Trophoblast cell (in vitro differentiated cells and primary cell): Measurements from ENCODE around the gene CLTC.

Experiments
- DNase-seq, 2 donors: peaks; one replicate each; pipeline ENCODE4 v3.0.0-alpha.2; 2016
- H2AFZ ChIP-seq: 2 replicates; pipeline ENCODE4 v1.6.1; 2013; ENCODE audit warnings: low read length, moderate library complexity, mild to moderate bottlenecking; ENCODE audit not compliant: insufficient read depth, poor library complexity
- H2AK5ac ChIP-seq: 2 replicates; pipeline ENCODE4 v1.6.1; 2013; ENCODE audit warnings: mild to moderate bottlenecking, low read length
- H2BK120ac ChIP-seq: 2 replicates; pipeline ENCODE4 v1.6.1; 2013; ENCODE audit warnings: low read length, mild to moderate bottlenecking, moderate library complexity; ENCODE audit not compliant: insufficient read depth, poor library complexity
- H2BK12ac ChIP-seq: 2 replicates; pipeline ENCODE4 v1.6.1; 2013; ENCODE audit warnings: mild to moderate bottlenecking, low read length, moderate library complexity
- H2BK5ac ChIP-seq: 2 replicates; pipeline ENCODE4 v1.6.1; 2013; ENCODE audit warnings: low read length, low read depth, moderate library complexity, mild to moderate bottlenecking; ENCODE audit not compliant: poor library complexity
- H3K14ac ChIP-seq: 2 replicates; pipeline ENCODE4 v1.6.1; 2013; ENCODE audit warnings: mild to moderate bottlenecking, low read length
- H3K18ac ChIP-seq: 2 replicates; pipeline ENCODE4 v1.6.1; 2013; ENCODE audit warnings: mild to moderate bottlenecking, low read length
- H3K23ac ChIP-seq: 2 replicates; pipeline ENCODE4 v1.6.1; 2013; ENCODE audit warnings: low read length
- H3K27ac ChIP-seq: 2 replicates; pipeline ENCODE4 v1.5.1; 2013; ENCODE audit warnings: low read depth, mild to moderate bottlenecking, inconsistent platforms, low read length, moderate library complexity
- H3K27me3 ChIP-seq: 2 replicates; pipeline ENCODE4 v1.6.1; 2013; ENCODE audit warnings: inconsistent platforms, mild to moderate bottlenecking, low read length, moderate library complexity; ENCODE audit not compliant: insufficient read depth
- H3K36me3 ChIP-seq, 2 experiments: 1 replicate in 1 of 2; 2 replicates in 1 of 2; pipeline ENCODE4 v1.6.1; 2013; ENCODE audit warnings: low read length in 2 of 2, mild to moderate bottlenecking in 2 of 2, moderate library complexity in 1 of 2; ENCODE audit not compliant: insufficient read depth in 2 of 2, control insufficient read depth in 1 of 2
- H3K4ac ChIP-seq: 2 replicates; pipeline ENCODE4 v1.6.1; 2013; ENCODE audit warnings: low read depth, mild to moderate bottlenecking, low read length, moderate library complexity
- H3K4me1 ChIP-seq, 2 experiments: 1 replicate in 1 of 2; 2 replicates in 1 of 2; pipeline ENCODE4 v1.6.1; 2013; ENCODE audit warnings: low read length in 2 of 2, mild to moderate bottlenecking in 2 of 2, moderate library complexity in 1 of 2; ENCODE audit not compliant: insufficient read depth in 2 of 2, control insufficient read depth in 1 of 2
- H3K4me2 ChIP-seq: 2 replicates; pipeline ENCODE4 v1.6.1; 2013; ENCODE audit warnings: inconsistent platforms, mild to moderate bottlenecking, low read length, moderate library complexity
- H3K4me3 ChIP-seq: 2 replicates; pipeline ENCODE4 v1.5.1; 2013; ENCODE audit warnings: mild to moderate bottlenecking, low read depth, low read length, inconsistent platforms
- H3K79me1 ChIP-seq: one replicate; pipeline ENCODE4 v1.6.1; 2013; ENCODE audit warnings: low read length
- H3K79me2 ChIP-seq: 2 replicates; pipeline ENCODE4 v1.6.1; 2013; ENCODE audit warnings: low read length, mild to moderate bottlenecking; ENCODE audit not compliant: control insufficient read depth, insufficient read depth, poor library complexity
- H3K9ac ChIP-seq: 2 replicates; pipeline ENCODE4 v1.6.1; 2013; ENCODE audit warnings: mild to moderate bottlenecking, low read length
- H3K9me3 ChIP-seq: 2 replicates; pipeline ENCODE4 v1.6.1; 2013; ENCODE audit warnings: low read depth, mild to moderate bottlenecking, control low read depth, inconsistent platforms, low read length; ENCODE audit not compliant: insufficient read depth
- H4K12ac ChIP-seq: 2 replicates; pipeline ENCODE4 v1.6.1; 2013; ENCODE audit warnings: low read depth, mild to moderate bottlenecking, low read length, moderate library complexity
- H4K8ac ChIP-seq: 2 replicates; pipeline ENCODE4 v1.6.1; 2013; ENCODE audit warnings: low read depth, mild to moderate bottlenecking, low read length, moderate library complexity
- H4K91ac ChIP-seq: one replicate; pipeline ENCODE4 v1.6.1; 2013; ENCODE audit warnings: low read depth, mild to moderate bottlenecking, low read length, moderate library complexity
- WGBS: extraction: QIAGEN DNeasy Blood & Tissue Kit; methylation state at CpG from one replicate; pipeline ENCODE4 v1.1.7; 2013; ENCODE audit warnings: missing lambda C conversion rate; ENCODE audit not compliant: insufficient read length, insufficient coverage; ENCODE audit errors: extremely low coverage; 5-methylcytosine and 5-hydroxymethylcytosine counted together

The CLTC gene

GRCh38 chr17:59678918-59679317 lies 59.2 kb downstream of the CLTC start:
- no peak overlapping the region for H3K14ac ChIP-seq
- no peak overlapping the region for H2AK5ac ChIP-seq
- H4K91ac ChIP-seq, result no peak overlapping the region
- no peak overlapping the region for H3K4me3 ChIP-seq
- no peak overlapping the region for H3K4ac ChIP-seq
- no peak overlapping the region for H2BK120ac ChIP-seq
- H4K8ac ChIP-seq, result no peak overlapping the region
- H3K9ac ChIP-seq, result no peak overlapping the region
- H3K27ac ChIP-seq, result no peak overlapping the region
- no peak overlapping the region for H2BK5ac ChIP-seq
- no peaks in the 10 kb centered on the region for H3K9me3 ChIP-seq
- no peak overlapping the region for H2AFZ ChIP-seq
- H3K79me1 ChIP-seq, result no peaks in the 10 kb centered on the region
- no peaks in the 10 kb centered on the region for H3K4me1 ChIP-seq
- no peaks in the 10 kb centered on the region for H3K27me3 ChIP-seq
- WGBS, result no CpG with 5 or more reads among the region's 2 CpGs
- DNase-seq, result no peak
- no peak overlapping the region for H3K18ac ChIP-seq
- H3K79me2 ChIP-seq, result no peaks in the 10 kb centered on the region
- no peak overlapping the region for H2BK12ac ChIP-seq
- no peak overlapping the region for H3K4me2 ChIP-seq
- peaks cover 15 to 44% of the 10 kb centered on the region in 2 experiments for H3K36me3 ChIP-seq
- no peak overlapping the region for H4K12ac ChIP-seq
- no peak overlapping the region for H3K23ac ChIP-seq

DNA sequence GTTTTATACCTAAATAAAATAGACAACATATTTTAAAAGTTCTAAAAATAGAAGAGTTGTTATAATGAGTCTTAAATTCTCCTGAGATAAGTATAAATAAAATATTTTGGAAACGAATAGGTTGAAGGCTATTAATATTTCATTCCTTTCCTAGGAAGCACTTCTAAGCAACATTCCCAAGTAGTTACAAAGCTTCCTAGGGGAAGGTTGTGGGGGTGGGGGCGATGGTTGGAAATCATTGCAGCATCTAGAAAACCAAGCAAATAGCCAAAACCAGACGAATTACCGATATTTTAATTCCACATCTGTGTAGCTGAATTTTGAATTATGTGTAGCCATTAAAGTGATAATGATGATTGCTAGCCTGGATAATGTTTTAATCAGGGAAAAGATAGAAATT lies 60.6 kb downstream of the CLTC start:
- no peak overlapping the region for H2BK12ac ChIP-seq

DNA sequence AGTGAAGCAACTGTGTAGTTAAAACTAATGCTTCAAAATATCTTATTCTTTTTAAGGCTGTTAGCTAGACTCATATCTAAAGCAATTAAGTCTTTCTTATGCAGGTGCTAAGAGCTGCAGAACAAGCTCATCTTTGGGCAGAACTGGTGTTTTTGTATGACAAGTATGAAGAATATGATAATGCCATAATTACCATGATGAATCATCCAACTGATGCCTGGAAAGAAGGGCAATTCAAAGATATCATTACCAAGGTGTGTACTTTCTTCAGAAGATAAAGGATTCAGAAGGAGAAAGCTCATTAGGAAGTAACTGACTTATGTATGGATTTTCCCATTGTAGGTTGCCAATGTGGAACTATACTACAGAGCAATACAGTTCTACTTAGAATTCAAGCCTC lies 63.6 kb downstream of the CLTC start:
- no peak overlapping the region for H3K9ac ChIP-seq
- no peaks in the 10 kb centered on the region for H3K79me1 ChIP-seq
- H2AK5ac ChIP-seq, result no peak overlapping the region
- peaks cover 15 to 53% of the 10 kb centered on the region in 2 experiments for H3K36me3 ChIP-seq
- DNase-seq, result peak; percentile 52 to 75
- H3K79me2 ChIP-seq, result no peaks in the 10 kb centered on the region
- no peak overlapping the region for H3K14ac ChIP-seq
- H3K27me3 ChIP-seq, result no peaks in the 10 kb centered on the region
- no peak overlapping the region for H2BK12ac ChIP-seq
- H3K4me1 ChIP-seq, result no peaks in the 10 kb centered on the region
- H4K91ac ChIP-seq, result no peak overlapping the region
- no peak overlapping the region for H3K4me2 ChIP-seq
- H2BK5ac ChIP-seq, result no peak overlapping the region
- H3K4me3 ChIP-seq, result no peak overlapping the region
- no peak overlapping the region for H4K8ac ChIP-seq
- H2AFZ ChIP-seq, result no peak overlapping the region
- H2BK120ac ChIP-seq, result no peak overlapping the region
- H3K27ac ChIP-seq, result no peak overlapping the region
- no peak overlapping the region for H3K4ac ChIP-seq
- no peak overlapping the region for H4K12ac ChIP-seq
- H3K18ac ChIP-seq, result no peak overlapping the region
- H3K9me3 ChIP-seq, result no peaks in the 10 kb centered on the region
- no peak overlapping the region for H3K23ac ChIP-seq

More for the DNA sequence above, 60.6 kb downstream of the CLTC start:
- Histone ChIP-seq H2AK5ac (no peak overlapping the region), H3K9ac (no peak overlapping the region), H2BK120ac (no peak overlapping the region), H3K36me3 (peaks cover 20 to 51% of the 10 kb centered on the region in 2 experiments), H3K18ac (no peak overlapping the region), H2AFZ (no peak overlapping the region), H3K9me3 (no peaks in the 10 kb centered on the region), H4K91ac (no peak overlapping the region), H3K27me3 (no peaks in the 10 kb centered on the region), H3K23ac (no peak overlapping the region), H3K79me2 (no peaks in the 10 kb centered on the region), H3K27ac (no peak overlapping the region), H3K4me1 (no peaks in the 10 kb centered on the region), H3K4me3 (no peak overlapping the region), H3K14ac (no peak overlapping the region), H3K4me2 (no peak overlapping the region), H3K4ac (no peak overlapping the region), H2BK5ac (no peak overlapping the region), H4K8ac (no peak overlapping the region), H4K12ac (no peak overlapping the region), H3K79me1 (no peaks in the 10 kb centered on the region)
- WGBS, result no CpG with 5 or more reads among the region's 4 CpGs
- DNase-seq, result no peak

GRCh38 chr17:59684967-59685366 lies 65.3 kb downstream of the CLTC start:
- H3K23ac ChIP-seq, result no peak overlapping the region
- H2BK120ac ChIP-seq, result no peak overlapping the region
- no peak overlapping the region for H3K14ac ChIP-seq
- H4K91ac ChIP-seq, result no peak overlapping the region
- H3K79me2 ChIP-seq, result no peaks in the 10 kb centered on the region
- no peak overlapping the region for H2BK12ac ChIP-seq
- H3K18ac ChIP-seq, result no peak overlapping the region
- H3K9me3 ChIP-seq, result no peaks in the 10 kb centered on the region
- no peak overlapping the region for H2BK5ac ChIP-seq
- no peak overlapping the region for H4K12ac ChIP-seq
- no peak overlapping the region for H4K8ac ChIP-seq
- no peak overlapping the region for H3K4me3 ChIP-seq
- WGBS, result no CpG with 5 or more reads among the region's 6 CpGs
- H3K36me3 ChIP-seq, result peaks cover 5 to 42% of the 10 kb centered on the region in 2 experiments
- H3K4ac ChIP-seq, result no peak overlapping the region
- H3K27me3 ChIP-seq, result no peaks in the 10 kb centered on the region
- H3K9ac ChIP-seq, result no peak overlapping the region
- H2AFZ ChIP-seq, result no peak overlapping the region
- H3K27ac ChIP-seq, result no peak overlapping the region
- H2AK5ac ChIP-seq, result no peak overlapping the region
- no peak overlapping the region for H3K4me2 ChIP-seq
- no peak for DNase-seq
- H3K4me1 ChIP-seq, result no peaks in the 10 kb centered on the region
- no peaks in the 10 kb centered on the region for H3K79me1 ChIP-seq
